IMR-90 (cell line): ENCODE measurements around the gene ADAMTS6.

Source experiments
- CTCF ChIP-seq: conservative IDR thresholded peaks from 2 replicates; pipeline ENCODE4 v1.5.1; 2012; ENCODE audit warnings: mild to moderate bottlenecking, low read depth, low read length, improper control_type of control experiment
- FOS ChIP-seq: fragments of 150-350 bp; IDR thresholded peaks from 2 replicates; pipeline ENCODE4 v1.6.1; 2016; ENCODE audit warnings: low read depth, low read length
- MAZ ChIP-seq: IDR thresholded peaks from 2 replicates; pipeline ENCODE4 v1.6.1; 2012; ENCODE audit warnings: low read depth, mild to moderate bottlenecking, low read length, improper control_type of control experiment, moderate library complexity, borderline replicate concordance
- MXI1 ChIP-seq: IDR thresholded peaks from 2 replicates; pipeline ENCODE4 v1.6.1; 2012; ENCODE audit warnings: low read depth, mild to moderate bottlenecking, low read length, moderate library complexity, borderline replicate concordance
- NFE2L2 ChIP-seq: fragments of 150-350 bp; IDR thresholded peaks from 2 replicates; pipeline ENCODE4 v1.6.1; 2016; ENCODE audit warnings: low read depth, mild to moderate bottlenecking, low read length
- POLR2A ChIP-seq: IDR thresholded peaks from 2 replicates; pipeline ENCODE4 v1.6.1; 2012; ENCODE audit warnings: mild to moderate bottlenecking, low read depth, low read length
- RAD21 ChIP-seq: IDR thresholded peaks from 2 replicates; pipeline ENCODE4 v1.6.1; 2012; ENCODE audit warnings: low read length, improper control_type of control experiment
- RCOR1 ChIP-seq: IDR thresholded peaks from 2 replicates; pipeline ENCODE4 v1.6.1; 2012; ENCODE audit warnings: mild to moderate bottlenecking, low read length, improper control_type of control experiment; ENCODE audit not compliant: insufficient replicate concordance
- RFX5 ChIP-seq: IDR thresholded peaks from 2 replicates; pipeline ENCODE4 v1.8.0; 2012; ENCODE audit warnings: low read depth, mild to moderate bottlenecking, low read length, moderate library complexity
- SMC3 ChIP-seq: fragments of 150-350 bp; IDR thresholded peaks from 2 replicates; pipeline ENCODE4 v1.6.1; 2016; ENCODE audit warnings: low read depth, mild to moderate bottlenecking, antibody characterized with exemption, low read length, moderate library complexity

DNA sequence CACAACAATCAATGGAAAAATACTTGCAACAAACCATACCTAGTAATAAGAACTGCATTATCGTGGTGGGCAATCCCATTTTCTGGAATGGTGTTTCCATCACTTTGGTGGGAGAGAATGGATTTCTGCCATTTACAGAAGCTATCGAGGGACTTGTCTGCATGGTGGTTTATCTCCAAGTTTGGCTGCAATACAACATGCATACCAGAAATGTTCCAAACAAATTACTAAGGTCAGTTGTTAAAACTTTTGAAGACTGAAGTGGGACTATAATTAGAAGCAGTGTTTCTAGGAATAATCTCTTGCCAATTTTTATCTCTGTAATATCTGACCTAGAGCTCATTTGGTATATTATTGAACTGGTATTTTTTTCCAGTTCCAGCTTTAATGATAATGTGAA, 30.3 kb downstream of the ADAMTS6 start:
- TF ChIP-seq RAD21: no peak
- no peak for TF ChIP-seq CTCF
- no peak for TF ChIP-seq MXI1
- no peak for TF ChIP-seq MAZ
- no peak for TF ChIP-seq NFE2L2
- no peak for TF ChIP-seq FOS
- TF ChIP-seq RFX5: no peak
- TF ChIP-seq POLR2A: no peak
- no peak for TF ChIP-seq SMC3
- TF ChIP-seq RCOR1: no peak
